Mesendoderm (in vitro differentiated cells): Measurements from ENCODE around the gene PRRC2B.

Experiments used
- DNase-seq: peaks from one replicate; pipeline ENCODE4 v3.0.0; 2013
- H2AK5ac ChIP-seq: 2 replicates; pipeline ENCODE4 v1.6.1; 2013; ENCODE audit warnings: low read length, inconsistent platforms
- H2BK120ac ChIP-seq: 2 replicates; pipeline ENCODE4 v1.6.1; 2013; ENCODE audit warnings: low read depth, mild to moderate bottlenecking, low read length, moderate library complexity, mixed read lengths
- H2BK15ac ChIP-seq: replicated peaks from 2 replicates; pipeline ENCODE4 v1.6.1; 2013; ENCODE audit warnings: low read depth, mild to moderate bottlenecking, moderate library complexity
- H2BK5ac ChIP-seq: 2 replicates; pipeline ENCODE4 v1.6.1; 2013; ENCODE audit warnings: low read length, inconsistent platforms
- H3K18ac ChIP-seq: 2 replicates; pipeline ENCODE4 v1.6.1; 2013; ENCODE audit warnings: mild to moderate bottlenecking, low read length, mixed read lengths
- H3K23ac ChIP-seq: one replicate; pipeline ENCODE4 v1.6.1; 2013; ENCODE audit warnings: low read length
- H3K27ac ChIP-seq: 2 replicates; pipeline ENCODE4 v1.5.1; 2013; ENCODE audit warnings: low read depth, mild to moderate bottlenecking, inconsistent platforms, low read length, moderate library complexity
- H3K27me3 ChIP-seq: 2 replicates; pipeline ENCODE4 v1.6.1; 2013; ENCODE audit warnings: low read length, control low read depth, mild to moderate bottlenecking, inconsistent platforms; ENCODE audit not compliant: insufficient read depth, poor library complexity
- H3K36me3 ChIP-seq: 2 replicates; pipeline ENCODE4 v1.6.1; 2013; ENCODE audit warnings: low read length, inconsistent platforms; ENCODE audit not compliant: control insufficient read depth, insufficient read depth
- H3K4ac ChIP-seq: one replicate; pipeline ENCODE4 v1.6.1; 2013; ENCODE audit warnings: low read depth, mild to moderate bottlenecking, low read length, moderate library complexity
- H3K4me1 ChIP-seq: 2 replicates; pipeline ENCODE4 v1.6.1; 2013; ENCODE audit warnings: low read depth, low read length, inconsistent platforms; ENCODE audit not compliant: control insufficient read depth
- H3K4me2 ChIP-seq: 2 replicates; pipeline ENCODE4 v1.6.1; 2013; ENCODE audit warnings: low read length
- H3K4me3 ChIP-seq: 2 replicates; pipeline ENCODE4 v1.5.1; 2013; ENCODE audit warnings: mild to moderate bottlenecking, low read length
- H3K56ac ChIP-seq: one replicate; pipeline ENCODE4 v1.6.1; 2013; ENCODE audit warnings: low read length
- H3K79me1 ChIP-seq: 2 replicates; pipeline ENCODE4 v1.6.1; 2013; ENCODE audit warnings: low read length, inconsistent platforms
- H3K79me2 ChIP-seq: 2 replicates; pipeline ENCODE4 v1.6.1; 2013; ENCODE audit warnings: mild to moderate bottlenecking, low read length; ENCODE audit not compliant: control insufficient read depth, insufficient read depth
- H3K9ac ChIP-seq: 2 replicates; pipeline ENCODE4 v1.6.1; 2013; ENCODE audit warnings: low read length, inconsistent platforms
- H4K5ac ChIP-seq: one replicate; pipeline ENCODE4 v1.6.1; 2013; ENCODE audit warnings: low read length
- H4K8ac ChIP-seq: one replicate; pipeline ENCODE4 v1.6.1; 2013; ENCODE audit warnings: low read depth, mild to moderate bottlenecking, control low read depth, low read length, moderate library complexity
- WGBS: extraction: QIAGEN DNeasy Blood & Tissue Kit; methylation state at CpG from one replicate; pipeline ENCODE4 v1.1.7; 2013; ENCODE audit warnings: low lambda C conversion rate, missing lambda C conversion rate; ENCODE audit not compliant: insufficient coverage; ENCODE audit errors: extremely low coverage; 5-methylcytosine and 5-hydroxymethylcytosine counted together

Gene PRRC2B

DNA sequence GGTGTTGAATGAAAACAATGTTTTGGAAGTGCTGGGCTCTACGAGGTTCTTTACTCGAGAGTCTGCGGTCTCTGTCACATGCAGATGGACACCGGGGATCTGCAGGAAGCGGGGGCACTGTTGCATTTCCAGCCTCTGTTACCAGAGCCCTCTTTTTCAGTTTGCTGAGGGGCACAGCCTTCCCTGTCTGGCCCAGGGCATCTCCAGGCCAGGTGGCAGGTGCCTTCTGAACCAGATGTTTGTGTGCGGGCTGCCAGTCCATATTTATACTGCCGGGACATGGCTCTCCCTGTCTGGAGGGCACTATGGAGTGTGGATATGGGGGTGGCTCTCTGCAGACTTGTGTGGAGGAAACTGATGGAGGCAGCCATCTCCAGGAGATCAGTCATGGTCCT, 90.2 kb downstream of the PRRC2B start:
- WGBS, result no CpG with 5 or more reads among the region's 7 CpGs
- Histone ChIP-seq H3K4me3 (no peak overlapping the region), H3K23ac (no peak overlapping the region), H2BK15ac (no peak overlapping the region), H3K4me2 (no peak overlapping the region), H3K36me3 (peaks cover 67% of the 10 kb centered on the region), H3K4me1 (no peaks in the 10 kb centered on the region), H3K18ac (no peak overlapping the region), H2AK5ac (no peak overlapping the region), H4K5ac (no peak overlapping the region), H3K79me1 (peaks cover 16% of the 10 kb centered on the region), H2BK5ac (no peak overlapping the region), H3K79me2 (peaks cover 6% of the 10 kb centered on the region), H3K9ac (no peak overlapping the region), H4K8ac (no peak overlapping the region), H2BK120ac (no peak overlapping the region), H3K4ac (no peak overlapping the region), H3K56ac (no peak overlapping the region), H3K27ac (no peak overlapping the region), H3K27me3 (no peaks in the 10 kb centered on the region)
- no peak for DNase-seq

DNA sequence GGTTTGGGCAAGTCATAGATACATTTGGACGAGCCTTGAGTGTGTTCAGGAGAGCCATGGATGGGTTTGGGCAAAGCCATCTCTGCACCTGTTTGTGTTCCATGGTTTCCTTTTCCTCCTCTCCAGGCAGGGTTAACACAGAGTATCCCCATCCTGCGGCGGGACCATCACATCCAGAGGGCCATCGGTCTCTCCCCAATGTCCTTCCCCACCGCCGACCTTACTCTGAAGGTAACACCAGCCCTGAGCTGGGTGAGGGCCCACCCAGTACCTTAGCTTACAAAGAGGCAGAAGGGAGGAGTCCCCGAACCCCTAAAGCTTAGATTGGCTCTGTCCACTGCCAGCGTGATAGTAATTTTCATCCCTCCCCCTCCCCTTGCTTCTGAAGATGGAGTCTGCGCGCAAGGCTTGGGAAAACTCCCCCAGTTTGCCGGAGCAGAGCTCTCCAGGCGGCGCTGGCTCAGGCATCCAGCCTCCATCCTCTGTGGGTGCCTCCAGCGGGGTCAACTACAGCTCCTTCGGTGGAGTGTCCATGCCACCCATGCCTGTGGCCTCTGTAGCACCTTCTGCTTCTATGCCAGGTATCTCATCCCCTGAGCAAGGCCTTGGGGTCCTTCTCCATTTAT, 90.8 kb downstream of the PRRC2B start:
- no peak overlapping the region for H3K4me2 ChIP-seq
- no peak overlapping the region for H3K9ac ChIP-seq
- H3K36me3 ChIP-seq, result peaks cover 67% of the 10 kb centered on the region
- no peak overlapping the region for H4K5ac ChIP-seq
- no peak for DNase-seq
- H2BK15ac ChIP-seq, result no peak overlapping the region
- no peak overlapping the region for H4K8ac ChIP-seq
- no peak overlapping the region for H2BK120ac ChIP-seq
- no peak overlapping the region for H2AK5ac ChIP-seq
- peaks cover 3% of the 10 kb centered on the region for H3K79me2 ChIP-seq
- peaks cover 13% of the 10 kb centered on the region for H3K79me1 ChIP-seq
- no peak overlapping the region for H3K56ac ChIP-seq
- no peak overlapping the region for H3K4ac ChIP-seq
- H3K27me3 ChIP-seq, result no peaks in the 10 kb centered on the region
- H3K27ac ChIP-seq, result no peak overlapping the region
- WGBS, result no CpG with 5 or more reads among the region's 15 CpGs
- no peak overlapping the region for H3K4me3 ChIP-seq
- H2BK5ac ChIP-seq, result no peak overlapping the region
- H3K23ac ChIP-seq, result no peak overlapping the region
- no peak overlapping the region for H3K18ac ChIP-seq
- H3K4me1 ChIP-seq, result no peaks in the 10 kb centered on the region

DNA sequence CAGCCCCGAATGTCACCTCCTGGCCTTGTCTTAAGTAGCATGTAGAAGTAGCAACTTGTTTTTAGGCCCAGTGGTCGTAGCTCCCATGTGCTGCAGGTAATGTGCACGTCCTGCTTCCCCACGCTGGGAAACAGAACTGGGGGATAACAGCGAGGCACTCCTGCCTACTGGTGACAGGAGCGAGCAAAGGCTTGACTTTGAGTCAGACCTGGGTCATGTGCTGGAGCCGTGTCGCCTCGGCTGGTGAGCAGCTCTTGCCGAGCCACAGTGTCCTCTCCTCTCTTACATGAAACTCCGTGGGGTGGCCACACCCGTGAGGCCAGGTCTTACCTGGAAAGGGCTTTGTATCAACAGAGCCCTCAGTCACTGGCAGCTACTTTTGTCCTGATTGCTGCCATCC, 91.3 kb downstream of the PRRC2B start:
- H3K23ac ChIP-seq, result no peak overlapping the region
- DNase-seq, result no peak
- no peak overlapping the region for H2AK5ac ChIP-seq
- no peak overlapping the region for H3K4ac ChIP-seq
- no peak overlapping the region for H3K56ac ChIP-seq
- no peak overlapping the region for H2BK5ac ChIP-seq
- no peak overlapping the region for H2BK120ac ChIP-seq
- no peak overlapping the region for H3K27ac ChIP-seq
- no peak overlapping the region for H3K9ac ChIP-seq
- no peaks in the 10 kb centered on the region for H3K4me1 ChIP-seq
- H3K4me2 ChIP-seq, result no peak overlapping the region
- H3K79me1 ChIP-seq, result peaks cover 9% of the 10 kb centered on the region
- no peak overlapping the region for H4K8ac ChIP-seq
- no peaks in the 10 kb centered on the region for H3K79me2 ChIP-seq
- no peaks in the 10 kb centered on the region for H3K27me3 ChIP-seq
- H3K4me3 ChIP-seq, result no peak overlapping the region
- H2BK15ac ChIP-seq, result no peak overlapping the region
- WGBS, result no CpG with 5 or more reads among the region's 12 CpGs
- H3K18ac ChIP-seq, result no peak overlapping the region
- H3K36me3 ChIP-seq, result peaks cover 68% of the 10 kb centered on the region
- no peak overlapping the region for H4K5ac ChIP-seq

- Histone ChIP-seq H2AK5ac (no peak overlapping the region), H3K27ac (no peak overlapping the region), H3K4me2 (no peak overlapping the region), H3K36me3 (peaks cover 71% of the 10 kb centered on the region), H3K79me2 (no peaks in the 10 kb centered on the region), H3K4me1 (no peaks in the 10 kb centered on the region), H3K18ac (no peak overlapping the region), H2BK5ac (no peak overlapping the region), H4K8ac (no peak overlapping the region), H3K79me1 (peaks cover 11% of the 10 kb centered on the region), H3K56ac (no peak overlapping the region), H4K5ac (no peak overlapping the region), H3K23ac (no peak overlapping the region), H2BK120ac (no peak overlapping the region), H3K27me3 (no peaks in the 10 kb centered on the region), H3K4ac (no peak overlapping the region), H2BK15ac (no peak overlapping the region), H3K4me3 (no peak overlapping the region), H3K9ac (no peak overlapping the region)
- no CpG with 5 or more reads among the region's 19 CpGs for WGBS
- no peak for DNase-seq
Observed at GRCh38 chr9:131485728-131486422, 92.0 kb downstream of the PRRC2B start.

GRCh38 chr9:131487001-131487400, 93.1 kb downstream of the PRRC2B start:
- H3K4me3 ChIP-seq, result no peak overlapping the region
- H4K5ac ChIP-seq, result no peak overlapping the region
- no peak overlapping the region for H2BK15ac ChIP-seq
- H3K56ac ChIP-seq, result no peak overlapping the region
- H3K18ac ChIP-seq, result no peak overlapping the region
- H3K79me1 ChIP-seq, result peaks cover 8% of the 10 kb centered on the region
- H2AK5ac ChIP-seq, result no peak overlapping the region
- no peak overlapping the region for H4K8ac ChIP-seq
- no CpG with 5 or more reads among the region's 9 CpGs for WGBS
- no peak overlapping the region for H2BK5ac ChIP-seq
- no peak overlapping the region for H3K4me2 ChIP-seq
- H3K27me3 ChIP-seq, result no peaks in the 10 kb centered on the region
- no peak overlapping the region for H3K27ac ChIP-seq
- no peak for DNase-seq
- no peak overlapping the region for H3K9ac ChIP-seq
- no peak overlapping the region for H3K4ac ChIP-seq
- H3K36me3 ChIP-seq, result peaks cover 70% of the 10 kb centered on the region
- H3K79me2 ChIP-seq, result no peaks in the 10 kb centered on the region
- no peak overlapping the region for H3K23ac ChIP-seq
- H2BK120ac ChIP-seq, result no peak overlapping the region
- H3K4me1 ChIP-seq, result no peaks in the 10 kb centered on the region

GRCh38 chr9:131487621-131488031, 93.7 kb downstream of the PRRC2B start:
- Histone ChIP-seq H3K4me1 (no peaks in the 10 kb centered on the region), H3K9ac (no peak overlapping the region), H3K79me2 (no peaks in the 10 kb centered on the region), H3K18ac (no peak overlapping the region), H3K27me3 (no peaks in the 10 kb centered on the region), H2BK15ac (no peak overlapping the region), H2BK5ac (no peak overlapping the region), H3K27ac (no peak overlapping the region), H4K8ac (no peak overlapping the region), H3K4me2 (no peak overlapping the region), H3K36me3 (peaks cover 68% of the 10 kb centered on the region), H3K23ac (no peak overlapping the region), H4K5ac (no peak overlapping the region), H3K56ac (no peak overlapping the region), H2AK5ac (no peak overlapping the region), H3K4me3 (no peak overlapping the region), H3K4ac (no peak overlapping the region), H3K79me1 (peaks cover 8% of the 10 kb centered on the region), H2BK120ac (no peak overlapping the region)
- no peak for DNase-seq
- no CpG with 5 or more reads among the region's 14 CpGs for WGBS
